Neural cell (in vitro differentiated cells): Measurements from ENCODE around the gene PAWR. TPM values are rescaled to one million over a fixed set of nuclear protein-coding genes. Genes with fewer than 3 reads are reported as not detected.

Source experiments
- H2AFZ ChIP-seq: fragments of 200-600, 300-800 bp; sonication (generic), shearing (Covaris generic); 2 replicates; pipeline ENCODE4 v1.6.0; 2014; ENCODE audit warnings: low read depth, mild to moderate bottlenecking, antibody characterized with exemption, low read length, moderate library complexity
- H3F3A ChIP-seq: fragments of 200-600 bp; shearing (Covaris generic); 2 replicates; pipeline ENCODE4 v1.6.1; 2016; ENCODE audit warnings: mild to moderate bottlenecking, moderate library complexity, mixed read lengths, antibody characterized with exemption, low read length; ENCODE audit not compliant: insufficient read depth, poor library complexity, severe bottlenecking
- H3K27ac ChIP-seq: fragments of 200-600, 300-800 bp; sonication (generic), shearing (Covaris generic); 2 replicates; pipeline ENCODE4 v1.5.1; 2014; ENCODE audit warnings: mild to moderate bottlenecking, low read length, moderate library complexity
- H3K27me3 ChIP-seq: fragments of 300-800, 200-600 bp; sonication (generic), shearing (Covaris generic); 2 replicates; pipeline ENCODE4 v1.6.0; 2014; ENCODE audit warnings: mild to moderate bottlenecking, low read depth, low read length, moderate library complexity; ENCODE audit not compliant: insufficient read depth
- H3K36me3 ChIP-seq: fragments of 300-800, 200-600 bp; sonication (generic), shearing (Covaris generic); 2 replicates; pipeline ENCODE4 v1.5.1; 2014; ENCODE audit warnings: mild to moderate bottlenecking, antibody characterized with exemption, low read length, moderate library complexity; ENCODE audit not compliant: insufficient read depth
- H3K4me2 ChIP-seq: fragments of 300-800, 200-600 bp; sonication (generic), shearing (Covaris generic); 2 replicates; pipeline ENCODE4 v1.6.0; 2014; ENCODE audit warnings: mild to moderate bottlenecking, low read length
- H3K4me3 ChIP-seq: fragments of 300-800, 200-600 bp; sonication (generic), shearing (Covaris generic); 2 replicates; pipeline ENCODE4 v1.5.1; 2014; ENCODE audit warnings: mild to moderate bottlenecking, low read length, moderate library complexity
- H3K79me2 ChIP-seq: fragments of 200-600 bp; shearing (Covaris generic); replicated peaks from 2 replicates; pipeline ENCODE4 v1.6.0; 2014; ENCODE audit warnings: mild to moderate bottlenecking, low read length, moderate library complexity; ENCODE audit not compliant: insufficient read depth
- H3K9ac ChIP-seq: fragments of 300-800, 200-600 bp; sonication (generic), shearing (Covaris generic); 2 replicates; pipeline ENCODE4 v1.6.1; 2016; ENCODE audit warnings: mild to moderate bottlenecking, low read length, mixed read lengths
- H3K9me2 ChIP-seq: fragments of 200-600 bp; shearing (Covaris generic); 2 replicates; pipeline ENCODE4 v1.6.1; 2016; ENCODE audit warnings: mild to moderate bottlenecking, low read length, mixed read lengths; ENCODE audit not compliant: insufficient read depth
- H3K9me3 ChIP-seq: fragments of 200-600, 300-800 bp; sonication (generic), shearing (Covaris generic); 2 replicates; pipeline ENCODE4 v1.6.1; 2016; ENCODE audit warnings: mild to moderate bottlenecking, mixed run types, low read length, moderate library complexity, mixed read lengths
- H4K20me1 ChIP-seq: fragments of 200-600 bp; shearing (Covaris generic); 2 replicates; pipeline ENCODE4 v1.6.1; 2016; ENCODE audit warnings: mild to moderate bottlenecking, mixed run types; ENCODE audit not compliant: insufficient read depth
- CTCF ChIP-seq: fragments of 450-650 bp; IDR thresholded peaks from 2 replicates; pipeline ENCODE4 v1.5.1; 2014; ENCODE audit warnings: antibody characterized with exemption, mild to moderate bottlenecking, moderate library complexity; ENCODE audit not compliant: poor library complexity, severe bottlenecking
- EP300 ChIP-seq: fragments of 450-650 bp; conservative IDR thresholded peaks from 2 replicates; pipeline ENCODE4 v1.6.1; 2014; ENCODE audit warnings: antibody characterized with exemption, mild to moderate bottlenecking, moderate library complexity; ENCODE audit not compliant: poor library complexity, severe bottlenecking
- EZH2 ChIP-seq: fragments of 200-600, 300-800 bp; shearing (Covaris generic), sonication (generic); IDR thresholded peaks from 2 replicates; pipeline ENCODE4 v1.6.1; 2014; ENCODE audit warnings: antibody characterized with exemption, low read length, borderline replicate concordance, mild to moderate bottlenecking; ENCODE audit not compliant: insufficient read depth, poor library complexity, severe bottlenecking
- MXI1 ChIP-seq: fragments of 450-650 bp; conservative IDR thresholded peaks from 2 replicates; pipeline ENCODE4 v1.6.1; 2014; ENCODE audit warnings: antibody characterized with exemption, mild to moderate bottlenecking; ENCODE audit not compliant: poor library complexity, severe bottlenecking
- POLR2AphosphoS5 ChIP-seq: IDR thresholded peaks from 2 replicates; pipeline ENCODE4 v1.6.1; 2012
- RAD21 ChIP-seq: fragments of 450-650 bp; conservative IDR thresholded peaks from 2 replicates; pipeline ENCODE4 v1.6.1; 2014; ENCODE audit warnings: antibody characterized with exemption, mild to moderate bottlenecking, moderate library complexity
- SMC3 ChIP-seq: fragments of 450-650 bp; conservative IDR thresholded peaks from 2 replicates; pipeline ENCODE4 v1.6.1; 2014; ENCODE audit warnings: antibody characterized with exemption, mild to moderate bottlenecking, moderate library complexity; ENCODE audit not compliant: poor library complexity
- TAF1 ChIP-seq: IDR thresholded peaks from 2 replicates; pipeline ENCODE4 v1.6.1; 2012; ENCODE audit warnings: low read depth
- polyA plus RNA-seq: library from polyadenylated mRNA; depleted of rRNA; stranded (reverse); fragments of >200 nt; gene quantifications from 2 replicates; pipeline ENCODE4 v1.2.3, GENCODE V29; 2014
- TF ChIP-seq, protein P1 (sequence below): IDR thresholded peaks from 2 replicates; pipeline ENCODE4 v1.6.1; 2012; ENCODE audit warnings: borderline replicate concordance

Gene PAWR
- polyA plus RNA-seq, 1 donor from 2014 or later, result 13.4 TPM

- Histone ChIP-seq H3K4me2 (no peak overlapping the region), H3K36me3 (no peaks in the 10 kb centered on the region), H3K79me2 (peaks cover 6% of the 10 kb centered on the region), H3K9me3 (no peaks in the 10 kb centered on the region), H3K9me2 (no peaks in the 10 kb centered on the region), H3K4me3 (no peak overlapping the region), H3F3A (no peaks in the 10 kb centered on the region), H4K20me1 (no peaks in the 10 kb centered on the region), H3K27ac (no peak overlapping the region), H2AFZ (no peak overlapping the region), H3K9ac (no peak overlapping the region), H3K27me3 (no peaks in the 10 kb centered on the region)
- no peak for TF ChIP-seq POLR2AphosphoS5
- no peak for TF ChIP-seq MXI1
- TF ChIP-seq RAD21, result no peak
These were observed 12.5 kb downstream of the PAWR start for GRCh38 chr12:79678306-79678705.

DNA sequence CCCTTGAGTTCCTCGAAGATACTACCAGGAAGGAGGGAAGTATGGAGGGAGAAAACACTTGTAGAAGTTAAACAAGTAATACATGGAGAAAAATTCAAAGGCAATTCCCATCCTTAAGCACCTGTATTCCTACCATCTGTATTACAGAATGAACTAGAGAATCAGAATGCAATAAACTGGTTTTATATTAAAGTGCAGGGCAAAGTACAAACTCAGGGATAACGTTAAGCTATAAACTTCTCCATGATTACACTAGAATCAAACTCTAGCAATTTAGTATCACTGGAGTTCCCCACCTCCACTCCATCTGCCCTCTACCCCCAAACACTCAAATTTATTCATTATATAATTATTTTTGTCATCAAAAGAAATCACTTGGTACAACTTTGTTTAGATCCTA is 13.1 kb downstream of the PAWR start:
- no peaks in the 10 kb centered on the region for H3F3A ChIP-seq
- no peaks in the 10 kb centered on the region for H3K9me2 ChIP-seq
- no peaks in the 10 kb centered on the region for H4K20me1 ChIP-seq
- TF ChIP-seq RAD21, result no peak
- no peak for TF ChIP-seq TAF1
- no peak for TF ChIP-seq EP300
- no peak for TF ChIP-seq CTCF
- TF ChIP-seq EZH2, result no peak
- no peak for TF ChIP-seq SMC3
- TF ChIP-seq POLR2AphosphoS5, result no peak
- no peak for TF ChIP-seq MXI1
- TF ChIP-seq, protein P1, sequence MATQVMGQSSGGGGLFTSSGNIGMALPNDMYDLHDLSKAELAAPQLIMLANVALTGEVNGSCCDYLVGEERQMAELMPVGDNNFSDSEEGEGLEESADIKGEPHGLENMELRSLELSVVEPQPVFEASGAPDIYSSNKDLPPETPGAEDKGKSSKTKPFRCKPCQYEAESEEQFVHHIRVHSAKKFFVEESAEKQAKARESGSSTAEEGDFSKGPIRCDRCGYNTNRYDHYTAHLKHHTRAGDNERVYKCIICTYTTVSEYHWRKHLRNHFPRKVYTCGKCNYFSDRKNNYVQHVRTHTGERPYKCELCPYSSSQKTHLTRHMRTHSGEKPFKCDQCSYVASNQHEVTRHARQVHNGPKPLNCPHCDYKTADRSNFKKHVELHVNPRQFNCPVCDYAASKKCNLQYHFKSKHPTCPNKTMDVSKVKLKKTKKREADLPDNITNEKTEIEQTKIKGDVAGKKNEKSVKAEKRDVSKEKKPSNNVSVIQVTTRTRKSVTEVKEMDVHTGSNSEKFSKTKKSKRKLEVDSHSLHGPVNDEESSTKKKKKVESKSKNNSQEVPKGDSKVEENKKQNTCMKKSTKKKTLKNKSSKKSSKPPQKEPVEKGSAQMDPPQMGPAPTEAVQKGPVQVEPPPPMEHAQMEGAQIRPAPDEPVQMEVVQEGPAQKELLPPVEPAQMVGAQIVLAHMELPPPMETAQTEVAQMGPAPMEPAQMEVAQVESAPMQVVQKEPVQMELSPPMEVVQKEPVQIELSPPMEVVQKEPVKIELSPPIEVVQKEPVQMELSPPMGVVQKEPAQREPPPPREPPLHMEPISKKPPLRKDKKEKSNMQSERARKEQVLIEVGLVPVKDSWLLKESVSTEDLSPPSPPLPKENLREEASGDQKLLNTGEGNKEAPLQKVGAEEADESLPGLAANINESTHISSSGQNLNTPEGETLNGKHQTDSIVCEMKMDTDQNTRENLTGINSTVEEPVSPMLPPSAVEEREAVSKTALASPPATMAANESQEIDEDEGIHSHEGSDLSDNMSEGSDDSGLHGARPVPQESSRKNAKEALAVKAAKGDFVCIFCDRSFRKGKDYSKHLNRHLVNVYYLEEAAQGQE, result no peak
- H3K27ac ChIP-seq, result no peak overlapping the region
- no peaks in the 10 kb centered on the region for H3K27me3 ChIP-seq
- no peak overlapping the region for H3K4me2 ChIP-seq
- no peak overlapping the region for H2AFZ ChIP-seq
- H3K9me3 ChIP-seq, result no peaks in the 10 kb centered on the region
- no peak overlapping the region for H3K9ac ChIP-seq
- H3K79me2 ChIP-seq, result peaks cover 3% of the 10 kb centered on the region
- H3K4me3 ChIP-seq, result no peak overlapping the region
- H3K36me3 ChIP-seq, result no peaks in the 10 kb centered on the region

GRCh38 chr12:79676579-79676978 is 14.2 kb downstream of the PAWR start:
- Histone ChIP-seq H3K9me2 (no peaks in the 10 kb centered on the region), H3K79me2 (peaks cover 3% of the 10 kb centered on the region), H3K9ac (no peak overlapping the region), H3K27ac (no peak overlapping the region), H3K4me2 (no peak overlapping the region), H2AFZ (no peak overlapping the region), H3F3A (no peaks in the 10 kb centered on the region), H3K9me3 (no peaks in the 10 kb centered on the region), H3K27me3 (no peaks in the 10 kb centered on the region), H4K20me1 (no peaks in the 10 kb centered on the region), H3K36me3 (no peaks in the 10 kb centered on the region), H3K4me3 (no peak overlapping the region)
- TF ChIP-seq TAF1 (no peak), EZH2 (no peak), EP300 (no peak), MXI1 (no peak), SMC3 (no peak), POLR2AphosphoS5 (no peak), CTCF (no peak), RAD21 (no peak)
- TF ChIP-seq, protein P1, result no peak
